Ectodermal cell (in vitro differentiated cells): ENCODE data around the gene AGBL4.

Experiments
- H3K27ac ChIP-seq: 2 replicates; pipeline ENCODE4 v1.7.0; 2013; ENCODE audit warnings: mild to moderate bottlenecking, low read depth, low read length; ENCODE audit not compliant: insufficient read depth, poor library complexity, severe bottlenecking
- H3K27me3 ChIP-seq: 2 replicates; pipeline ENCODE4 v1.7.0; 2013; ENCODE audit warnings: mild to moderate bottlenecking, low read length; ENCODE audit not compliant: insufficient read depth, control insufficient read depth, poor library complexity, severe bottlenecking
- H3K36me3 ChIP-seq: one replicate; pipeline ENCODE4 v1.7.0; 2013; ENCODE audit warnings: low read length; ENCODE audit not compliant: control insufficient read depth, insufficient read depth
- H3K4me1 ChIP-seq: one replicate; pipeline ENCODE4 v1.7.0; 2013; ENCODE audit warnings: low read length; ENCODE audit not compliant: control insufficient read depth, insufficient read depth
- H3K4me3 ChIP-seq: 2 replicates; pipeline ENCODE4 v1.7.0; 2013; ENCODE audit warnings: low read depth, low read length, control low read depth; ENCODE audit not compliant: insufficient read depth
- H3K9me3 ChIP-seq: 2 replicates; pipeline ENCODE4 v1.7.0; 2013; ENCODE audit warnings: mild to moderate bottlenecking, low read length, moderate library complexity; ENCODE audit not compliant: control insufficient read depth
- WGBS, 2 experiments: methylation state at CpG; one replicate each; pipeline ENCODE4 v1.1.7; 2013; ENCODE audit warnings: missing lambda C conversion rate in 2 of 2; 5-methylcytosine and 5-hydroxymethylcytosine counted together

AGBL4 gene

DNA sequence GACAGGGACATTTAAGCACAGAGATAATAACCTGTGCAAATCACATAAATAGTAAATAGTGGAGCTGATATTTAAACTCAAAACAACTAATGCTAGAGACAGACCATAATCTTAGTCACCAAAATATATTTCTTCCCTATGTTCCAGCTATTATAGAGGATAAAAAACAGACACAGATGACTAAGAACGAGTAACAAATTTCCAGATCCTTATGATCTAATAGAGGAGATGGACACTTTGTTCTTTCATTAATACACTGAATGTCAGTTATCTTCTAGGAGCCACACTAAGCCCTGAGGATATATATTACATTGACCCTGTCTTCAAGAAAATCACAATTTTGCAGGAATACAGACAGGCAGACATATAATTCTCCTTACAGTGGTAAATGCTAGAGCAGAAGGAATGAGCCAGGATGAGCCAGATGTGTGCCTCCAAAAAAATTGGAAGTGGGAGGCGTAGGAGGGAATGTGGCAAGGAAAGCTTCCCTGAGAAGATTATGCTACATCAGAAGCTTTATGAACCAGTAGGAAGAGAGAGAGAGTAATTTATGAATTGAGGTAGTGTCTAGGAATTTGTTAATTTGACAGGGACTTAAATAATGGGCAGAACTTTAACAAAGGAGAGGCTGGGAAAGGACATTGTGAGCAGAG is 851.7 kb downstream of the AGBL4 start:
- Histone ChIP-seq H3K4me3 (no peak overlapping the region), H3K4me1 (no peaks in the 10 kb centered on the region), H3K9me3 (peaks cover 3% of the 10 kb centered on the region), H3K27ac (no peak overlapping the region), H3K36me3 (no peaks in the 10 kb centered on the region), H3K27me3 (no peaks in the 10 kb centered on the region)
- WGBS, 2 experiments: 74 to 75% methylated on average over 2 of the region's 2 CpGs

DNA sequence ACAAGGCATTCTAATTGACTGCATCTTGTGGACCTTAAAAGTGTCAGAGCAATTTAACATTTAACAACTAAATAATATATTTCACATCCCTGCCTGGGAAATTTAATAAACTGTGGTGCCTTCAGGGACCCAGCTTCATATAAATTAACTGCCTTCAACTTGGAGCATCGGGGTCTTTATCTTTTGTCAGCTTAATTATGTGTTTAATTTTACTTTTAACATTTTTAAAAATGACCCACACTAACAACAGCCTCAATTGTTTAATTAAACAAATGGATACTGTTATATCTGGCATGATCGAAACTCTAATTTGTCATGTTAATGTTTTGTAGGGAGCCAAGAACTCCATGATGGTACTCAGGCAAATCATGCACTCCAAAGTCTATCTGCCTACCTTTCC is 857.7 kb downstream of the AGBL4 start:
- Histone ChIP-seq H3K27me3 (no peaks in the 10 kb centered on the region), H3K4me3 (no peak overlapping the region), H3K27ac (no peak overlapping the region), H3K36me3 (no peaks in the 10 kb centered on the region), H3K9me3 (peaks cover 9% of the 10 kb centered on the region), H3K4me1 (no peaks in the 10 kb centered on the region)
- WGBS, 2 experiments: 88 to 100% methylated on average over 1 of the region's 2 CpGs

DNA sequence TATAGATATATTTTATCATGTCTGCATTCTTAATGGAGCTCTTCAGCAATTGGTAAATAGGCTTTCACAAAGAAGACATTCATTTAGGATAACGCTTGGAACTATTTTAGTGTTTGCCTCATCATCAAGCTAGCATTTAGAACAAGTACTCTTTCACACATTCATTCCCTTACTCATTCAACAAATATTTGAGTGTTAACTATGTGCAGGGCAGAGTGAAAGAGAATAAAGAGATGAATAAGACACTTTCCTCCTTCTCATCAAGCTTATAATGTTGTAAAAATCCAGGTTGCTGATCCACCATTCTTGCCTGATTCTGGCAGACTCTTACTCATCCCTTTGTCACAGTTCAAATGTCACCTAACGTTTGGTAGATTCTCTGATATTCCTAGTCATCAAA is 860.7 kb downstream of the AGBL4 start:
- H3K4me1 ChIP-seq: no peaks in the 10 kb centered on the region
- no peak overlapping the region for H3K4me3 ChIP-seq
- no peaks in the 10 kb centered on the region for H3K27me3 ChIP-seq
- H3K36me3 ChIP-seq: no peaks in the 10 kb centered on the region
- peaks cover 9% of the 10 kb centered on the region for H3K9me3 ChIP-seq
- 70 to 75% methylated on average over 2 of the region's 2 CpGs for WGBS, 2 experiments
- no peak overlapping the region for H3K27ac ChIP-seq

DNA sequence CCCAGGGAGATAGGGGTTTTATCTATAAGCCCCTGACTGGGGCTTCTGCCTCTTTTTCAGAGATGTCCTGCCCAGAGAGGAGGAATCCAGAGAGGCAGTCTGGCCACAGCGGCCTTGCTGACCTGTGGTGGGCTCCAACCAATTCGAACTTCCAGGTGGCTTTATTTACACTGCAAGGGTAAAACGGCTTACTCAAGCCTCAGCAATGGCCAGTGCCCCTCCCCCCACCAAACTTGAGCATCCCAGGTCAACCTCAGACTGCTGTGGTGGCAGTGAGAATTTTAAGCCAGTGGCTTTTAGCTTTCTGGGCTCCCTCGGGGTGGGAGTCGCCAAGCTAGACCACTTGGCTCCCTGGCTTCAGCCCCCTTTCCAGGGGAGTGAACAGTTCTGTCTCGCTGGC is 863.1 kb downstream of the AGBL4 start:
- WGBS, 2 experiments: 70 to 78% methylated on average over 6 of the region's 6 CpGs
- H3K27me3 ChIP-seq: no peaks in the 10 kb centered on the region
- no peaks in the 10 kb centered on the region for H3K36me3 ChIP-seq
- no peak overlapping the region for H3K4me3 ChIP-seq
- H3K27ac ChIP-seq: no peak overlapping the region
- no peaks in the 10 kb centered on the region for H3K4me1 ChIP-seq
- H3K9me3 ChIP-seq: peaks cover 6% of the 10 kb centered on the region

DNA sequence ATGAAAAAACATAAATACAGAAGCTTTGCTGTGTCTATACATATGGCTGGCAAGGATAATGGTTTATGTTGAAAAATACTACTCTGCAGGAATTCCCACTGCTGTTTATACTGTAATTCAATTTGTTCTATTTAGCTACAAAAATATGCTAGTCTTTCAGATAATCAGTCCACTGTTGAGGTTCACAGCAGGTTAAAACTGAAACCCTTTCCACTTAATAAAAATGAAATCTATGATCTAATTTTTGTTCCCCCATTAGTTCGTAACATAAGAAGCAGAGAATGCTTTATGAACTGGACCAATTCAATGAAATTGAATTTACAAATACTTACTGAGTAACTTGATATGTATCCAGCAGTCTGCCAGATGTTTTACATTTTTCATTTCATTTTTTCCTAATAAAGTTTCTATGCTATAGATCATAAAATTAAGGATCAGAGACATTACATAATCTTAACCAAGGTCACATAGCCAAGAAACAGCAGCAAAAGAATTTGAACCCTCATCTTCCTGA is 887.0 kb downstream of the AGBL4 start:
- 56% methylated on average over 1 of the region's 1 CpG; no CpG with 5 or more reads in 1 of the 2 experiments for WGBS, 2 experiments
- Histone ChIP-seq H3K4me3 (no peak overlapping the region), H3K27me3 (no peaks in the 10 kb centered on the region), H3K9me3 (peaks cover 8% of the 10 kb centered on the region), H3K36me3 (no peaks in the 10 kb centered on the region), H3K4me1 (no peaks in the 10 kb centered on the region), H3K27ac (no peak overlapping the region)

DNA sequence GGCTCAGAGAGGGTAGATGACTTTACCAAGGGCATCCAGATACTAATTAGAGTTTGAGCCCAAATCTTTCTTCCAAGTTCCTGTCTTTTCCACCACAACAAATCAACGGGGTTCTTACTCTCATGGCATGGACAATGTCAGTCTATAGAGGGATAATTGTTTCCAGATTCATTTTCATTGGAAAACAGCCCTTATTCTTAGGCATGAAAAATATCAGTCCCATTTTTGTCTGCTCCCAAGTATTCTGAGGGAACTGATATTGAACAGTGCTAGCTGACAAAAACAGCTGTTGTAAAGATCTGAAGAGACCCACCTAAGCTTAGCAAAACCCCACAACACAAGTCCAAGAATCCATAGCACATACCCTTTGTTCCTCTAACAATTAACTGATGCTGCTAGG is 898.0 kb downstream of the AGBL4 start:
- Histone ChIP-seq H3K9me3 (peaks cover 3% of the 10 kb centered on the region), H3K27ac (no peak overlapping the region), H3K4me1 (no peaks in the 10 kb centered on the region), H3K36me3 (no peaks in the 10 kb centered on the region), H3K4me3 (no peak overlapping the region), H3K27me3 (no peaks in the 10 kb centered on the region)
- WGBS, 2 experiments: 60 to 68% methylated on average over 1 of the region's 1 CpG

DNA sequence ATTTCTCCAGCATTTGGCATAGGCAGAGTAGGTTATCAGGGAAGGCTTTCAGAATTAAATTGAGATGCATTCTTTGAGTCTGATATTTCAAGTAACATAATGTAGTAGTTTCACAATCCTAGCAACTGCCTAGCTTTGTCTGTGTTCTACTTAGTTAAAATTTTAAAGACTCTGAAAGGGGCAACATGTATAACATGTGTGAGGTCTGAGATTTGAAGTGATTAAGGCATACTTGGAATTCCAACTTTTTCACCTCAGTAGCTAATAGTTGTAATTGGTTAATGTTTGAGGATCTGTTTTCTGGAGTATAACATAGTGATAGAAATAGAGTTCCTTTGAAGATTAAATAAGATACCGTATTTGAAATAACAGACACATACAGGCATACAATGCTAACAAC is 911.8 kb downstream of the AGBL4 start:
- Histone ChIP-seq H3K27ac (no peak overlapping the region), H3K4me1 (no peaks in the 10 kb centered on the region), H3K27me3 (no peaks in the 10 kb centered on the region), H3K36me3 (no peaks in the 10 kb centered on the region), H3K9me3 (peaks cover 6% of the 10 kb centered on the region), H3K4me3 (no peak overlapping the region)
- WGBS, 2 experiments: 100% methylated on average over 1 of the region's 1 CpG; no CpG with 5 or more reads in 1 of the 2 experiments

DNA sequence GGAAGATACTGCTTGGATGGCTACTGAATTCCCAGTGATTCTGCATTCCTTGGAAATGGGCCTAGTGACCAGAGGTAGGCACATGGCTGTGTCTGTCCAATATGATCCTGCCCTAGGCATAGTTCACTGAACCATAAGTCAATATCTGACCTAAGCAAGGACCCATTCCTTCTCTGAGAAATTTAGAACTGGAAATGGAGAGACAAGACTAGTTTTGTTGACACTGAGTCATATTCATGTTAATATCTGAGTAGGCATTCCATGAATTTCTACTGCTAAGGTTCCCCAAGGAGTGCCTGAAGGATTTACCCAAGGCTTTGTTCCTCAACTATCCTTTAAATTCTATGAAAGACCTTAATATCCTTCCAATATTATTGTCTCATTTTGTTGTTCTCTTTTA is 917.3 kb downstream of the AGBL4 start:
- Histone ChIP-seq H3K9me3 (peaks cover 11% of the 10 kb centered on the region), H3K4me3 (no peak overlapping the region), H3K27ac (no peak overlapping the region), H3K36me3 (no peaks in the 10 kb centered on the region), H3K27me3 (no peaks in the 10 kb centered on the region), H3K4me1 (no peaks in the 10 kb centered on the region)

DNA sequence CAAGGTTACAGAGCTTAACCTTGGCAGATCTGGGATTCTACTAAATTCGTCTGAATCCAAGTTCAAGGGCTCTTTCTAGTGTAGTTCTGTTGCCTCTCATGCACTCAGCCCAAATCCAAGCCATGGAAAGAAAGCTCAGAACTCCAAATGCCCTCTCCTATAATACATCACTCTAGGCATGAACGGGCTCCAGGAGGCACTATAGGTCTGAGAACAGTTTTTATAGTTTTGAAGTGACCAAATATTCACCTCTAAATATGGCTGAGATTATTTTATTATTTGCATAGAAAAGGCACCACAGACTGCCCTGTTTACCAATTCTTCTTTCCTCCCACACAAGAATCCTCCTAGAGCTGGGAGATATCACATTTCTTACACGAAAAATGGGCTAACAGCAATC is 919.2 kb downstream of the AGBL4 start:
- Histone ChIP-seq H3K4me3 (no peak overlapping the region), H3K27ac (no peak overlapping the region), H3K27me3 (no peaks in the 10 kb centered on the region), H3K9me3 (peaks cover 8% of the 10 kb centered on the region), H3K36me3 (no peaks in the 10 kb centered on the region), H3K4me1 (no peaks in the 10 kb centered on the region)
- 47 to 49% methylated on average over 2 to 3 of the region's 3 CpGs for WGBS, 2 experiments

DNA sequence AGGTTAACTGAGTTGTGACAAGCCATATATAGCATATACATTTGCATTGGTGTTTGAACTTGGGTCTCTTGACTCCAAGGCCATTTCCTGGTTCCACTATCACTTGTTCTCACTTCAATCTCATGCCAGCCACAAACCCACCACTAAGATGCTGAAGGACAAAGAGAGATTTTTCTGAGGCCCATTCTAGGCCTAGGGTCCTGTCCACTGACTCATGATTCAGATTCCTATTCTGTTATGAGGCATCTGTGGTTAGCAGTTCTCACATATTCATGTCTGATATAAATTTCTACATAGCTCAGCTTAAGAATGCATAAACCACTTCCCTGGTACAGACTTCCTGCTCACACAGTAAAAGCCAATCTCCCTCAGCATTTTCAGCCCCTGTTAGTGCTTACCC is 921.0 kb downstream of the AGBL4 start:
- Histone ChIP-seq H3K36me3 (no peaks in the 10 kb centered on the region), H3K27ac (no peak overlapping the region), H3K9me3 (peaks cover 8% of the 10 kb centered on the region), H3K27me3 (no peaks in the 10 kb centered on the region), H3K4me1 (no peaks in the 10 kb centered on the region), H3K4me3 (no peak overlapping the region)

DNA sequence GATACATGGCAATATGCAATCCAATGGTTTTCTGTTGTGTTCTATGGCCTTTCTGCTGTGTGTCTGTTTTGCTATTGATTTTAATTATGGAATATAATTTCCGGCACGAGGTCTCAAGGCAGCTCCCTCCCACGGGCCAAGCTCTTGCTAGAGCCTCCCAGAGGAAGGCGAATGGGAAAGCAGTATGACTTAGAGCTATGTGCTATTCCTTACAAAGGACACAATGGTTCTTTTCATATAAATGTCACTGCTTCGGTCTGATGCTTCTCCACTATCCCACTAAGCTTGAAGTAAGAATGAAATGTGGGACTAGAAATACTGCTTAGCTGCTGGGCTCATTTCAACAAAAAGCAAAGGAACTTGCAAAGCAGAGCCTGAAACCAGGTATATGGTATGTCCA is 924.9 kb downstream of the AGBL4 start:
- Histone ChIP-seq H3K27me3 (no peaks in the 10 kb centered on the region), H3K4me3 (no peak overlapping the region), H3K9me3 (peaks cover 6% of the 10 kb centered on the region), H3K36me3 (no peaks in the 10 kb centered on the region), H3K27ac (no peak overlapping the region), H3K4me1 (no peaks in the 10 kb centered on the region)
- 81 to 83% methylated on average over 4 to 5 of the region's 5 CpGs for WGBS, 2 experiments
